DND-41 (cell line): ENCODE measurements around the gene FRS2.

ENCODE experiments used
- EZH2 ChIP-seq: IDR thresholded peaks from 3 replicates; pipeline ENCODE4 v1.6.1; 2012; ENCODE audit warnings: borderline replicate concordance, low read depth, mild to moderate bottlenecking, moderate library complexity, low read length, inconsistent platforms; ENCODE audit not compliant: severe bottlenecking
- TF ChIP-seq, protein P1 (sequence below): IDR thresholded peaks from 2 replicates; pipeline ENCODE4 v1.5.1; 2012; ENCODE audit warnings: borderline replicate concordance, low read length, moderate library complexity, mild to moderate bottlenecking; ENCODE audit not compliant: poor library complexity, severe bottlenecking; ENCODE audit errors: extremely low read depth

GRCh38 chr12:69467366-69467765 is 2.8 kb upstream of the FRS2 start:
- TF ChIP-seq, protein P1, sequence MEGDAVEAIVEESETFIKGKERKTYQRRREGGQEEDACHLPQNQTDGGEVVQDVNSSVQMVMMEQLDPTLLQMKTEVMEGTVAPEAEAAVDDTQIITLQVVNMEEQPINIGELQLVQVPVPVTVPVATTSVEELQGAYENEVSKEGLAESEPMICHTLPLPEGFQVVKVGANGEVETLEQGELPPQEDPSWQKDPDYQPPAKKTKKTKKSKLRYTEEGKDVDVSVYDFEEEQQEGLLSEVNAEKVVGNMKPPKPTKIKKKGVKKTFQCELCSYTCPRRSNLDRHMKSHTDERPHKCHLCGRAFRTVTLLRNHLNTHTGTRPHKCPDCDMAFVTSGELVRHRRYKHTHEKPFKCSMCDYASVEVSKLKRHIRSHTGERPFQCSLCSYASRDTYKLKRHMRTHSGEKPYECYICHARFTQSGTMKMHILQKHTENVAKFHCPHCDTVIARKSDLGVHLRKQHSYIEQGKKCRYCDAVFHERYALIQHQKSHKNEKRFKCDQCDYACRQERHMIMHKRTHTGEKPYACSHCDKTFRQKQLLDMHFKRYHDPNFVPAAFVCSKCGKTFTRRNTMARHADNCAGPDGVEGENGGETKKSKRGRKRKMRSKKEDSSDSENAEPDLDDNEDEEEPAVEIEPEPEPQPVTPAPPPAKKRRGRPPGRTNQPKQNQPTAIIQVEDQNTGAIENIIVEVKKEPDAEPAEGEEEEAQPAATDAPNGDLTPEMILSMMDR, result no peak
- TF ChIP-seq EZH2, result no peak
